Ovary (tissue), 3 donors: ENCODE measurements around the gene LENEP.

ENCODE experiments used
- CTCF ChIP-seq, 3 donors: fragments of 450-650 bp in 2 of 3; fragments of 200-600 bp in 1 of 3; IDR thresholded peaks; one replicate each; pipeline versions ENCODE4 v1.5.1 to v1.8.0; 2016 to 2022; ENCODE audit warnings: antibody characterized with exemption in 3 of 3, mild to moderate bottlenecking in 1 of 3
- EP300 ChIP-seq: sonication (generic); formaldehyde crosslinking; IDR thresholded peaks from one replicate; pipeline ENCODE4 v1.6.1; 2017; ENCODE audit warnings: antibody characterized with exemption
- POLR2A ChIP-seq: fragments of 450-650 bp; IDR thresholded peaks from one replicate; pipeline ENCODE4 v1.6.1; 2017; ENCODE audit warnings: antibody characterized with exemption, mild to moderate bottlenecking, moderate library complexity
- donor health status: DM: no; HTN: no; CAD: no.

GRCh38 chr1:154956544-154956941, 36.8 kb upstream of the LENEP start:
- no peak for TF ChIP-seq CTCF (IDR thresholded peaks at IDR 0.05)
- no peak for TF ChIP-seq EP300
- TF ChIP-seq POLR2A, result no peak
